GM10266 (cell line): Measurements from ENCODE around the gene ZBED4.
"Not testable (repeated sequence)": the region's sequence is repeated elsewhere in the genome, so short reads cannot be mapped to it uniquely, and the experiment has no call there.

ENCODE experiments used
- DNase-seq: peaks from one replicate; pipeline ENCODE4 v3.0.0; 2012; ENCODE audit errors: extremely low spot score
- TF ChIP-seq, protein P1 (sequence below): IDR thresholded peaks from 2 replicates; pipeline ENCODE4 v1.5.1; 2012; ENCODE audit warnings: mild to moderate bottlenecking, low read depth; ENCODE audit not compliant: control insufficient read depth, insufficient read depth; ENCODE audit errors: missing control alignments

ZBED4 gene

GRCh38 chr22:49812838-49813237 is 40.8 kb upstream of the ZBED4 start:
- no peak for DNase-seq
- TF ChIP-seq, protein P1, sequence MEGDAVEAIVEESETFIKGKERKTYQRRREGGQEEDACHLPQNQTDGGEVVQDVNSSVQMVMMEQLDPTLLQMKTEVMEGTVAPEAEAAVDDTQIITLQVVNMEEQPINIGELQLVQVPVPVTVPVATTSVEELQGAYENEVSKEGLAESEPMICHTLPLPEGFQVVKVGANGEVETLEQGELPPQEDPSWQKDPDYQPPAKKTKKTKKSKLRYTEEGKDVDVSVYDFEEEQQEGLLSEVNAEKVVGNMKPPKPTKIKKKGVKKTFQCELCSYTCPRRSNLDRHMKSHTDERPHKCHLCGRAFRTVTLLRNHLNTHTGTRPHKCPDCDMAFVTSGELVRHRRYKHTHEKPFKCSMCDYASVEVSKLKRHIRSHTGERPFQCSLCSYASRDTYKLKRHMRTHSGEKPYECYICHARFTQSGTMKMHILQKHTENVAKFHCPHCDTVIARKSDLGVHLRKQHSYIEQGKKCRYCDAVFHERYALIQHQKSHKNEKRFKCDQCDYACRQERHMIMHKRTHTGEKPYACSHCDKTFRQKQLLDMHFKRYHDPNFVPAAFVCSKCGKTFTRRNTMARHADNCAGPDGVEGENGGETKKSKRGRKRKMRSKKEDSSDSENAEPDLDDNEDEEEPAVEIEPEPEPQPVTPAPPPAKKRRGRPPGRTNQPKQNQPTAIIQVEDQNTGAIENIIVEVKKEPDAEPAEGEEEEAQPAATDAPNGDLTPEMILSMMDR: no peak

DNA sequence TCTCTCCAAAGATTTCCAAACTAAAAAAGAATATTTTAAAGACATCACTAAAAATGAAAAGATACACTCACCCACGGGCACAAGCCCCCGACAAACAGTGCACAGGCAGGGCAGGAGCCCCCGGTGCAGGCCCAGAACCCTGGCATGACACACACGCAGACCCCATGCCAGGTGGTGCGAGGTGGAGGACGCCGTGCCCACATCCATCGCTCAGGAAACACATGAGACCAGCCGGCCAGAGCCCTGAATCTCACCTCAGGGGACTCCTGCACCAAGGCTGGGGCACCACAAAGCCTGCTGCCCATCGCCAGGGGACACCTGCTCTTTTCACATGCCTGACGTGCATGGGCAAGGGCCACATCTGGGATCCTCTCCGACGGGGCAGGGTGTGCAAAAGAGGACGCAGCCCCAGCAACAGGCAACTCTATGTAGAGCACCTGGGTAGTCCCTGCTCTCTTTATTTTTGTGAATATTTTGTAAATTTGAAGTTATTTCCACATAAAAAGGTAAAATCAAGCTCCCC is 39.4 kb upstream of the ZBED4 start:
- DNase-seq: no peak
- TF ChIP-seq, protein P1: no peak

GRCh38 chr22:49814856-49815255 is 38.8 kb upstream of the ZBED4 start:
- TF ChIP-seq, protein P1: no peak
- DNase-seq: no peak

GRCh38 chr22:49815641-49816091 is 38.0 kb upstream of the ZBED4 start:
- DNase-seq: no peak
- TF ChIP-seq, protein P1: no peak

- TF ChIP-seq, protein P1: no peak
- DNase-seq: no peak
Observed at GRCh38 chr22:49817359-49817758, 36.3 kb upstream of the ZBED4 start.

GRCh38 chr22:49820984-49821383 is 32.7 kb upstream of the ZBED4 start:
- TF ChIP-seq, protein P1: no peak
- DNase-seq: no peak

GRCh38 chr22:49821741-49822140 is 31.9 kb upstream of the ZBED4 start:
- DNase-seq: not testable (repeated sequence)

- TF ChIP-seq, protein P1: no peak
- no peak for DNase-seq
Observed at GRCh38 chr22:49823289-49824045, 30.2 kb upstream of the ZBED4 start.
